Skin epidermis (tissue), 12 donors: Measurements from ENCODE around the gene SLBP.

Experiments
- H3K27ac ChIP-seq, 21 experiments: fragments of 200-600 bp; sonication (generic) in 11 of 21; one replicate each; pipeline ENCODE4 v1.5.0; 2020; ENCODE audit warnings: mild to moderate bottlenecking in 3 of 21, inconsistent platforms in 2 of 21, moderate library complexity in 2 of 21
- H3K4me3 ChIP-seq, 7 experiments: fragments of 200-600 bp; sonication (generic) in 2 of 7; one replicate each; pipeline ENCODE4 v1.5.0; 2020; ENCODE audit warnings: inconsistent platforms in 2 of 7, mild to moderate bottlenecking in 2 of 7, moderate library complexity in 1 of 7

Gene SLBP

GRCh38 chr4:1664141-1664540 is 48.0 kb downstream of the SLBP start:
- Histone ChIP-seq H3K27ac (no peak overlapping the region), H3K4me3 (no peak overlapping the region)

GRCh38 chr4:1663549-1663948 is 48.6 kb downstream of the SLBP start:
- Histone ChIP-seq H3K27ac (no peak overlapping the region), H3K4me3 (no peak overlapping the region)

- Histone ChIP-seq H3K4me3 (no peak overlapping the region), H3K27ac (no peak overlapping the region)
Observed at GRCh38 chr4:1661695-1662094, 50.4 kb downstream of the SLBP start.

- H3K27ac ChIP-seq = no peak overlapping the region
- no peak overlapping the region for H3K4me3 ChIP-seq
Observed at GRCh38 chr4:1660948-1661677, 51.0 kb downstream of the SLBP start.

- Histone ChIP-seq H3K27ac (no peak overlapping the region), H3K4me3 (no peak overlapping the region)
Observed at GRCh38 chr4:1659104-1660043, 52.7 kb downstream of the SLBP start.

- H3K4me3 ChIP-seq = no peak overlapping the region
- no peak overlapping the region for H3K27ac ChIP-seq
Observed at GRCh38 chr4:1658581-1658980, 53.5 kb downstream of the SLBP start.

- Histone ChIP-seq H3K4me3 (no peak overlapping the region), H3K27ac (no peak overlapping the region)
Observed at GRCh38 chr4:1658146-1658545, 54.0 kb downstream of the SLBP start.

- no peak overlapping the region for H3K4me3 ChIP-seq
- H3K27ac ChIP-seq = no peak overlapping the region
Observed at GRCh38 chr4:1656986-1657385, 55.1 kb downstream of the SLBP start.

GRCh38 chr4:1656132-1656531 is 56.0 kb downstream of the SLBP start:
- Histone ChIP-seq H3K4me3 (no peak overlapping the region), H3K27ac (no peak overlapping the region)

GRCh38 chr4:1655676-1656075 is 56.4 kb downstream of the SLBP start:
- no peak overlapping the region for H3K27ac ChIP-seq
- no peak overlapping the region for H3K4me3 ChIP-seq

GRCh38 chr4:1655081-1655480 is 57.0 kb downstream of the SLBP start:
- H3K27ac ChIP-seq = no peak overlapping the region

GRCh38 chr4:1654216-1654955 is 57.7 kb downstream of the SLBP start:
- Histone ChIP-seq H3K27ac (no peak overlapping the region), H3K4me3 (no peak overlapping the region)

More at GRCh38 chr4:1655081-1655480, 57.0 kb downstream of the SLBP start:
- H3K4me3 ChIP-seq = no peak overlapping the region

- Histone ChIP-seq H3K27ac (no peak overlapping the region), H3K4me3 (no peak overlapping the region)
Observed at GRCh38 chr4:1653776-1654175, 58.3 kb downstream of the SLBP start.

GRCh38 chr4:1652088-1652487 is 60.0 kb downstream of the SLBP start:
- H3K4me3 ChIP-seq = no peak overlapping the region
- H3K27ac ChIP-seq = no peak overlapping the region

- H3K27ac ChIP-seq = no peak overlapping the region
- no peak overlapping the region for H3K4me3 ChIP-seq
Observed at GRCh38 chr4:1651609-1652008, 60.5 kb downstream of the SLBP start.

- H3K27ac ChIP-seq = no peak overlapping the region
Observed at GRCh38 chr4:1648962-1649361, 63.2 kb downstream of the SLBP start.

GRCh38 chr4:1647432-1647831 is 64.7 kb downstream of the SLBP start:
- H3K4me3 ChIP-seq = no peak overlapping the region
- no peak overlapping the region for H3K27ac ChIP-seq

More at GRCh38 chr4:1648962-1649361, 63.2 kb downstream of the SLBP start:
- H3K4me3 ChIP-seq = no peak overlapping the region

- H3K27ac ChIP-seq = no peak overlapping the region
- no peak overlapping the region for H3K4me3 ChIP-seq
Observed at GRCh38 chr4:1646690-1647089, 65.4 kb downstream of the SLBP start.

- H3K4me3 ChIP-seq = no peak overlapping the region
- no peak overlapping the region for H3K27ac ChIP-seq
Observed at GRCh38 chr4:1644891-1645657, 67.0 kb downstream of the SLBP start.
